Fibroblast of mammary gland (primary cell): ENCODE data around the gene FGL2.

Source experiments
- DNase-seq: peaks from one replicate; pipeline ENCODE4 v3.0.0-alpha.2; 2010; ENCODE audit warnings: low read depth
- H3K4me3 ChIP-seq: 2 replicates; pipeline ENCODE4 v1.5.1; 2011; ENCODE audit warnings: low read depth, mild to moderate bottlenecking, low read length, moderate library complexity; ENCODE audit not compliant: control insufficient read depth
- TF ChIP-seq, protein P1 (sequence below): conservative IDR thresholded peaks from 2 replicates; pipeline ENCODE4 v1.5.1; 2011; ENCODE audit warnings: low read depth, low read length, inconsistent platforms; ENCODE audit not compliant: control insufficient read depth, insufficient read depth

The FGL2 gene

DNA sequence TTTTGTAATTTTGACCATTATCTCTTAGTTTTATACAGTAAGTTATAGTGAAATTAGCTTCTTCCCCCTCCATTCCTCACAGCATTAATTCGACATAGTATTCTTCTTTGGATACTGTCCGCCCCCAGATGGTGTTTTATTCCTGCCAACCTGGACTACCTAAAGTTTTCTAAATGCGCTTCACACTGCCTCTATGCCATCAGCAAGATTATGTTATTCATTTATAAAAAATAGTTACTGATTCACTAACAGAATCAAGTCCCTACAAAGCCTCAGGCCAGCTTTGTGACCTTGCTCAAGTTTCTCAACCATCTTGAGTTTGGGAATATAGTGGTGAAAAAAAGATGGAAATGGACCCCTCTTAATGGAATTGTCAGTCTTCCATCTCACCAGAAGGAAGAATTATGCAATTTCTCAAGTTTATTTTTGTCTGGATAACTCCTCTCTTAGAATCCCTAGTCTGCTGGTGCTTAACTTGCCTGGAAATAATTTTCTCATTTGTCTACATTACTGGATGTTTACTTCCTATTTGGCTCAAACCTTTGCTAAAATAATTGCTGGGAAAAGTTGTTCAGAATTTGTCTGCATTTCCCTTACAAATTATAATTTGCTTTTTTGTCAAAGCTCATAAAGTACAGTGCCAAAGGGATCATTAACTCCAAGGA, 16.7 kb upstream of the FGL2 start:
- TF ChIP-seq, protein P1, sequence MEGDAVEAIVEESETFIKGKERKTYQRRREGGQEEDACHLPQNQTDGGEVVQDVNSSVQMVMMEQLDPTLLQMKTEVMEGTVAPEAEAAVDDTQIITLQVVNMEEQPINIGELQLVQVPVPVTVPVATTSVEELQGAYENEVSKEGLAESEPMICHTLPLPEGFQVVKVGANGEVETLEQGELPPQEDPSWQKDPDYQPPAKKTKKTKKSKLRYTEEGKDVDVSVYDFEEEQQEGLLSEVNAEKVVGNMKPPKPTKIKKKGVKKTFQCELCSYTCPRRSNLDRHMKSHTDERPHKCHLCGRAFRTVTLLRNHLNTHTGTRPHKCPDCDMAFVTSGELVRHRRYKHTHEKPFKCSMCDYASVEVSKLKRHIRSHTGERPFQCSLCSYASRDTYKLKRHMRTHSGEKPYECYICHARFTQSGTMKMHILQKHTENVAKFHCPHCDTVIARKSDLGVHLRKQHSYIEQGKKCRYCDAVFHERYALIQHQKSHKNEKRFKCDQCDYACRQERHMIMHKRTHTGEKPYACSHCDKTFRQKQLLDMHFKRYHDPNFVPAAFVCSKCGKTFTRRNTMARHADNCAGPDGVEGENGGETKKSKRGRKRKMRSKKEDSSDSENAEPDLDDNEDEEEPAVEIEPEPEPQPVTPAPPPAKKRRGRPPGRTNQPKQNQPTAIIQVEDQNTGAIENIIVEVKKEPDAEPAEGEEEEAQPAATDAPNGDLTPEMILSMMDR = no peak
- H3K4me3 ChIP-seq = no peak overlapping the region
- no peak for DNase-seq

DNA sequence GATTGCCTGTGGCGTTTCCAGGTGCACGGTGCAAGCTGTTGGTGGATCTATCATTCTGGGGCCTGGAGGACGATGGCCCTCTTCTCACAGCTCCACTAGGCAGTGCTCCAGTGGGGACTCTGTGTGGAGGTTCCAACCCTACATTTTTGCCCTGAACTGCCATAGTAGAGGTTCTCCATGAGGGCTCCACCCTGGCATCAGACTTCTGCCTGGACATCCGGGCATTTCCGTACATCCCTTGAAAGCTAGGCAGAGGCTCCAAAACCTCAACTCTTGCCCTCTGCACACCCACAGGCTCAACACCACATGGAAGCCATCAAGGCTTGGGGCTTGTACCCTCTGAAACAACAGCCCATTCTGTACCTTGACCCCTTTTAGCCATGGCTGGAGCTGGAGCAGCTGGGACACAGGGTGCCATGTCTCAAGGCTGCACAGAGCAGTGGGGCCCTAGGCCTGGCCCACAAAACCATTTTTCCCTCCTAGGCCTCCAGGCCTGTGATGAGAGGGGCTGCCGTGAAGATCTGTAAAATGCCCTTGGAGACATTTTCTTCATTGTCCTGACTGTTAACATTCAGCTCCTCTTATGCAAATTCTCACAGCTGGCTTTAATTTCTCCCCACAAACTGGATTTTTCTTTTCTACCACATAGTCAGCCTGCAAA, 10.0 kb upstream of the FGL2 start:
- TF ChIP-seq, protein P1 = no peak
- H3K4me3 ChIP-seq = no peak overlapping the region
- no peak for DNase-seq

DNA sequence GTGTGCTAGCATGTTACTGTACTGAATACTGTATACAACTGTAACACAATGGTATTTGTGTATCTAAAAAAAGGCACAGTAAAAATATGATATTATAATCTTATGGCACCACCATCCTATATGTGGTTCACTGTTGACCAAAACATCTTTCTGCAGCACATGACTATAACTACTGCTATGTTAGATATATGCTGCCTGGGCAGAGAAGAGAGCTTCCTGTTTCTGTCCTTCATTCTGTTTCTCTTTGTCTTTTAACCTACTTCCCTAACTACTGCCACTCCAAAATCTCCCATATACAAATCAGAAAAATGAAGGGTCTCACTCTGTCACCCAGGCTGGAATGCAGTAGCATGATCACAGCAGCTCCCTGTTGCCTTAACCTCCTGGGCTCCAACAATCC, 8.8 kb upstream of the FGL2 start:
- H3K4me3 ChIP-seq = no peak overlapping the region
- DNase-seq = no peak

DNA sequence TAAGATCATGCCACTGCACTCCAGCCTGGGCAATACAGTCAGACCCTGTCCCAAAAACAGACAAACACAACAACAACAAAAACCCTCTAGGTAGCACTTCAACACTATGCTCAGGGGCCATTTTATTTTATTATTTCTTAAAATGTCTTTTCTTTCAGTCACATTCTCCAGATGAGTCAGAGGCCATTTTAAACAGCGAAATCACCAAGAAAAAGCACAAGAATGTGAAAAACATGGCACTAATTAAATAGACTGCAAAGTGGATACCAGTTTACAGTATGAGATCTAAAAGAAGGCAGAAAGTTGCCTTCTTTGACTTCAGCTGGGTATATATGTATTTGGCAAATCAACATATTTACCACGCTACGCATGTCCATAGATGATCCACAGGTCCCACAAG, 6.1 kb upstream of the FGL2 start:
- DNase-seq = no peak
- TF ChIP-seq, protein P1 = no peak
- no peak overlapping the region for H3K4me3 ChIP-seq

More for the DNA sequence above, 8.8 kb upstream of the FGL2 start:
- TF ChIP-seq, protein P1 = no peak

DNA sequence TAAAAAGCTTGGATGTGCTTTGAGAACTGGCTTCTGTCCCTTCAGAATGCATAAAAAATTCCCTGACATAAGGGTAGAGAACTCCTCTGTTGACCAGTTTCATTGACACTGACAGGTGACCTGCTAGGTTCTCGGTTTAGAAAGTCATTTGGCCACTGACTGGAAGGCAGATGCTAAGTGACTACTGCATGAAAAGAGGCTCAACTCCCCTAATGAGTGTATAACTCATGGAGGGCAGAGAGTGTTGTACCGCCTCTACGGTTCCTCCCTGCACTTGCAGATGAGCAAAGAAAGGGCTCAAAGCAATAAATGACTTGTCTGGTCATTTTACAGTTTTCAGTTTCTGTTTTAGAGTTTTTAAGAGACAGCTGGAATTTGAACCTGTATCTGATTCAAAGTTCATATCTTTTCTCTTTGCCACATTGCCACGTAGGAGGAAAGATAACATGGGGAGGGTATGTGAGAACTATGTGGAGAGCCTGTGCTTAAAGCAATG, 2.9 kb upstream of the FGL2 start:
- DNase-seq = no peak
- TF ChIP-seq, protein P1 = no peak
- H3K4me3 ChIP-seq = no peak overlapping the region

DNA sequence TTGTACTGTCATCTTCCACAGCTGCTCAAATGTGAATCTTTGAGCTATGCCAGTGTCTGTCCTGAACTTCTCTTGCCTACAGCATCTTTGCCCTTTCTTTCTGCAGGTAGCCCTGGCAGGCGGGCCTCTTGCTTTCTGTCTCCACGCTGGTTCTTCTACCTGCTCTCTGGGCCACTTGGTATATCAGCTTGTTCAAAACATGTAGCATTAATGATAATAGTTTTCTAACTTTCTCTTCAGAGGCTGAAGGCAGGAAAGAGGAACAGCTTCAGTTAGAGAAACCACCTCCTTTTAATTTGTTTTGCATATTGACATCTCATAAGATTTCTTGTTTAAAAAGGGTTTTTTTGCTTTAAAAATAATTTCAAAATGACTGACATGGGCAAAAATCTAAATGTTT, 923 bp upstream of the FGL2 start:
- no peak for DNase-seq
- TF ChIP-seq, protein P1 = no peak
- no peak overlapping the region for H3K4me3 ChIP-seq

DNA sequence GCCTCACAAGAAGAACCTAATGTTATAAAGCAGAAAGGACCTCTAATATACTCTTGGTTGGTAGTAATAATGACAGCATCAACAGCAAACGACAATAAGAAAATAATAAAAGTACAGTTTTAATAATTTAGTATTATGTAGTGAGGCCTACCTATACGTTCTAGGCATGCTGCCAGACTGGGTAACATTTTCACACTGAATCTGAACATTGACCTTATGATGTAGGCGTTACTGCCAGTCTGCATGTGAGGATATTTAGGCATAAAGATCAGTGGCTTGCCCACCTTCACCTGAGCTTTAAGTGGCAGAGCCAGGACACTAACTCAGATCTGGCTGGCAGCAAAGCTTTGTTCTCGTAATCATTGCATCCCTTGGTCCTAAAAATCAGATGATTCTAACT, 2.5 kb downstream of the FGL2 start:
- TF ChIP-seq, protein P1 = no peak
- no peak for DNase-seq
- H3K4me3 ChIP-seq = no peak overlapping the region
